Spleen (tissue), 11 donors: Measurements from ENCODE around the gene SLC38A10. TPM values are rescaled to one million over a fixed set of nuclear protein-coding genes. Genes with fewer than 3 reads are reported as not detected.

Source experiments
- DNase-seq: peaks from one replicate; pipeline ENCODE4 v3.0.0-alpha.2; 2020
- H3K27ac ChIP-seq, 8 donors: fragments of 200-600 bp; sonication (generic) in 7 of 8; 1 replicate in 4 of 8; 2 replicates in 4 of 8; pipeline versions ENCODE4 v1.5.0 to v1.8.0; 2016 to 2021; ENCODE audit warnings: inconsistent platforms in 4 of 8, mild to moderate bottlenecking in 4 of 8, moderate library complexity in 1 of 8
- H3K27me3 ChIP-seq, 7 donors: fragments of 200-600 bp; sonication (generic) in 6 of 7; replicated peaks in 1 of 7; 1 replicate in 4 of 7; 2 replicates in 3 of 7; pipeline versions ENCODE4 v1.5.0 to v1.8.0; 2016 to 2021; ENCODE audit warnings: inconsistent platforms in 3 of 7, mild to moderate bottlenecking in 1 of 7
- H3K36me3 ChIP-seq, 6 donors: fragments of 200-600 bp; sonication (generic) in 5 of 6; 1 replicate in 4 of 6; 2 replicates in 2 of 6; pipeline versions ENCODE4 v1.5.0 to v1.8.0; 2016 to 2021; ENCODE audit warnings: inconsistent platforms in 2 of 6
- H3K4me1 ChIP-seq, 6 donors: fragments of 200-600 bp; sonication (generic) in 5 of 6; 1 replicate in 3 of 6; 2 replicates in 3 of 6; pipeline versions ENCODE4 v1.5.0 to v1.8.0; 2016 to 2021; ENCODE audit warnings: inconsistent platforms in 3 of 6
- H3K4me3 ChIP-seq, 8 donors: fragments of 200-600 bp; sonication (generic) in 7 of 8; 1 replicate in 4 of 8; 2 replicates in 4 of 8; pipeline versions ENCODE4 v1.5.0 to v1.8.0; 2016 to 2021; ENCODE audit warnings: inconsistent platforms in 4 of 8, mild to moderate bottlenecking in 4 of 8, moderate library complexity in 2 of 8
- H3K9me3 ChIP-seq, 8 donors: fragments of 200-600 bp; sonication (generic) in 7 of 8; 1 replicate in 4 of 8; 2 replicates in 4 of 8; pipeline versions ENCODE4 v1.5.0 to v1.8.0; 2016 to 2021; ENCODE audit warnings: inconsistent platforms in 4 of 8
- CTCF ChIP-seq, 11 experiments: fragments of 200-600 bp in 7 of 11; fragments of 450-650 bp in 4 of 11; sonication (generic) in 4 of 11; IDR thresholded peaks in 8 of 11; conservative IDR thresholded peaks in 3 of 11; 1 replicate in 7 of 11; 2 replicates in 4 of 11; pipeline versions ENCODE4 v1.4.0 to v1.8.0; 2016 to 2021; ENCODE audit warnings: antibody characterized with exemption in 11 of 11, inconsistent platforms in 4 of 11, mild to moderate bottlenecking in 1 of 11
- POLR2A ChIP-seq, 3 donors: fragments of 450-650 bp; IDR thresholded peaks; one replicate each; pipeline ENCODE4 v1.5.1; 2017; ENCODE audit warnings: antibody characterized with exemption in 3 of 3, mild to moderate bottlenecking in 1 of 3
- POLR2AphosphoS5 ChIP-seq, 3 donors: sonication (generic); formaldehyde crosslinking; IDR thresholded peaks; one replicate each; pipeline ENCODE4 v1.5.1; 2017; ENCODE audit warnings: antibody characterized with exemption in 3 of 3
- WGBS, 5 donors: extraction: QIAGEN DNeasy Blood & Tissue Kit in 3 of 5; methylation state at CpG; one replicate each; pipeline versions ENCODE4 v1.1.5 to v1.1.7; 2013 to 2018; 5-methylcytosine and 5-hydroxymethylcytosine counted together
- intact Hi-C: fragments of 100-400 bp; cut with DNase I; formaldehyde crosslinking; loops from one replicate; pipeline ENCODE4 v1.15.0; 2023; ENCODE audit warnings: low total_unique reads
- polyA plus RNA-seq, 3 donors: library from polyadenylated mRNA; stranded (reverse); fragments of 200-250 nt; gene quantifications; one replicate each; pipeline ENCODE4 v1.2.1, GENCODE V29; 2013
- total RNA-seq, 7 donors: library from RNA; depleted of rRNA in 3 of 7; stranded (reverse); fragments of >200 nt in 3 of 7; fragmentation: NEBNext Ultra II Directional in 4 of 7; extraction: Animal tissue kit (Norgen Biotek cat#: 25700) in 4 of 7; gene quantifications; one replicate each; pipeline versions ENCODE4 v1.1.0 to v1.2.1, GENCODE V29; 2016 to 2021
- donor health status: healthy with polysubstance abuse.
- donor health status: DM: no; HTN: no; CAD: no; lungs with moderate emphysema.
- donor health status: DM: no; HTN: no; CAD: no.
- donor health status: Bipolar disorder and iron deficiency.
- donor health status: healthy.
- donor health status: DM: no; HTN: no; CAD: no.
- donor health status: DM: yes; HTN: yes; CAD: no.

The SLC38A10 gene
- total and polyA plus RNA-seq, 10 donors: 54.9 to 112 (median 86.6) TPM

- H3K4me1 ChIP-seq: peaks cover 8 to 15% (median 14%) of the 10 kb centered on the region in 6 donors
- H3K4me3 ChIP-seq: no peak overlapping the region
- H3K27me3 ChIP-seq: no peaks in the 10 kb centered on the region
- DNase-seq: no peak
- H3K9me3 ChIP-seq: no peaks in the 10 kb centered on the region
- TF ChIP-seq CTCF (IDR thresholded peaks at IDR 0.05 in 8 of 11, conservative IDR thresholded peaks at IDR 0.05 in 3 of 11): no peak
- TF ChIP-seq POLR2A (IDR thresholded peaks at IDR 0.05): no peak
- no peak for TF ChIP-seq POLR2AphosphoS5 (IDR thresholded peaks at IDR 0.05)
- H3K27ac ChIP-seq: no peak overlapping the region
- 88 to 93% (median 92%) methylated on average over 15 to 18 of the region's 18 CpGs for WGBS, 5 donors
- intact Hi-C loops: no loop called here
- peaks cover 0 to 39% (median 3%) of the 10 kb centered on the region in 6 donors for H3K36me3 ChIP-seq
Measured at GRCh38 chr17:81217491-81217890, 77.6 kb downstream of the SLC38A10 start.

DNA sequence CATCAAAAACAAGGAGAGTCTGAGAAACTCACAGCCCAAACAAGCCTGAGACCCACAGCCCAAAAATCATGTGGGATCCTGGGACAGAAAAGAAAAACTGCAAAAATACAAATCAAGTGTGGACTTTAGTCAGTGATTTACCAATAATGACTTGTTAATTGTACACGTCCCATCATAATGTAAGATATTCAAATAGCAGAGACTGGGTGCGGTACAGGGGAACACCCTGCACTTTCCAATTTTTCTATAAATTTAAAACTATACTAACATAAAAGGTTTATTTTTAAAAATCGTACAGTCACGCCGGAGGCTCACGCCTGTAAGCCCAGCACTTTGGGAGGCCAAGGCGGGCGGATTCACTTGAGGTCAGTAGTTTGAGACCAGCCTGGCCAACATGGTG, 81.1 kb downstream of the SLC38A10 start:
- intact Hi-C loops: no loop called here
- H3K9me3 ChIP-seq: no peaks in the 10 kb centered on the region
- no peak for TF ChIP-seq POLR2AphosphoS5 (IDR thresholded peaks at IDR 0.05)
- no peak for TF ChIP-seq CTCF (IDR thresholded peaks at IDR 0.05 in 8 of 11, conservative IDR thresholded peaks at IDR 0.05 in 3 of 11)
- TF ChIP-seq POLR2A (IDR thresholded peaks at IDR 0.05): no peak
- peaks cover 0 to 12% (median 5%) of the 10 kb centered on the region in 6 donors for H3K4me1 ChIP-seq
- no peak for DNase-seq
- peaks cover 0 to 30% (median 0%) of the 10 kb centered on the region in 6 donors for H3K36me3 ChIP-seq
- no peaks in the 10 kb centered on the region for H3K27me3 ChIP-seq
- WGBS, 5 donors: 95 to 97% (median 96%) methylated on average over 8 of the region's 8 CpGs
- no peak overlapping the region for H3K4me3 ChIP-seq
- H3K27ac ChIP-seq: no peak overlapping the region

GRCh38 chr17:81212365-81212764, 82.7 kb downstream of the SLC38A10 start:
- intact Hi-C loops: no loop called here
- 69 to 91% (median 85%) methylated on average over 7 to 9 of the region's 9 CpGs for WGBS, 5 donors
- Histone ChIP-seq H3K4me1 (peaks cover 0 to 12% (median 5%) of the 10 kb centered on the region in 6 donors), H3K36me3 (peaks cover 0 to 24% (median 0%) of the 10 kb centered on the region in 6 donors), H3K9me3 (no peaks in the 10 kb centered on the region), H3K27ac (no peak overlapping the region), H3K27me3 (no peaks in the 10 kb centered on the region), H3K4me3 (no peak overlapping the region)
- DNase-seq: no peak
- TF ChIP-seq CTCF (IDR thresholded peaks at IDR 0.05 in 8 of 11, conservative IDR thresholded peaks at IDR 0.05 in 3 of 11) (no peak), POLR2A (IDR thresholded peaks at IDR 0.05) (no peak), POLR2AphosphoS5 (IDR thresholded peaks at IDR 0.05) (no peak)

DNA sequence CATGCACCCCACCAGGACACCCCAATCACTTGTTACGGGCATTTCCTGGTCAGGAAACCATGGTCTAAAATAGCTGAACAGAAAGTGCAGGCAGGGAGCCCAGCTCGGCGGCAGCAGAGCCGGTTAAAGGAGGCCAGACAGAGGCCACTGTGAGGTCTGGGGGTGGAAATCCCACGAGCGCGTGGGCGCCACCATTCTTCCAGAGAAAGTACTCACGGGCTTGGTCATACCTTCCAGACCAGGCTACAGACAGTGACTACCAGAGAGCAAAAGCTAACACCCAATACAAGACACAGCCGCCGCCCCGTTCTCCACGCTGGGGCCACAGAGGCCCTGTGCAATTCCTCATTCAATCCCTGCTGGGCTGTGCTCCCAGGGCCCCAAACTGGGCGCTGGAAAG, 84.2 kb downstream of the SLC38A10 start:
- intact Hi-C loops: no loop called here
- Histone ChIP-seq H3K27me3 (no peaks in the 10 kb centered on the region), H3K9me3 (no peaks in the 10 kb centered on the region), H3K36me3 (peaks cover 0 to 25% (median 10%) of the 10 kb centered on the region in 6 donors), H3K4me1 (peaks cover 0 to 12% (median 5%) of the 10 kb centered on the region in 6 donors), H3K27ac (no peak overlapping the region), H3K4me3 (no peak overlapping the region)
- no peak for DNase-seq
- WGBS, 5 donors: 49 to 64% (median 57%) methylated on average over 14 of the region's 14 CpGs
- TF ChIP-seq CTCF (IDR thresholded peaks at IDR 0.05 in 8 of 11, conservative IDR thresholded peaks at IDR 0.05 in 3 of 11) (no peak), POLR2AphosphoS5 (IDR thresholded peaks at IDR 0.05) (no peak), POLR2A (IDR thresholded peaks at IDR 0.05) (no peak)
